ENCODE data around the gene C20orf173. TPM values are rescaled to one million over a fixed set of nuclear protein-coding genes. Genes with fewer than 3 reads are reported as not detected.
A peak's percentile ranks its signal among the peaks of the same experiment; 100 is the strongest.
"Not testable (repeated sequence)": the region's sequence is repeated elsewhere in the genome, so short reads cannot be mapped to it uniquely, and the experiment has no call there.

C20orf173 gene
- total RNA-seq, 1 donor from 2014 or later: not detected

DNA sequence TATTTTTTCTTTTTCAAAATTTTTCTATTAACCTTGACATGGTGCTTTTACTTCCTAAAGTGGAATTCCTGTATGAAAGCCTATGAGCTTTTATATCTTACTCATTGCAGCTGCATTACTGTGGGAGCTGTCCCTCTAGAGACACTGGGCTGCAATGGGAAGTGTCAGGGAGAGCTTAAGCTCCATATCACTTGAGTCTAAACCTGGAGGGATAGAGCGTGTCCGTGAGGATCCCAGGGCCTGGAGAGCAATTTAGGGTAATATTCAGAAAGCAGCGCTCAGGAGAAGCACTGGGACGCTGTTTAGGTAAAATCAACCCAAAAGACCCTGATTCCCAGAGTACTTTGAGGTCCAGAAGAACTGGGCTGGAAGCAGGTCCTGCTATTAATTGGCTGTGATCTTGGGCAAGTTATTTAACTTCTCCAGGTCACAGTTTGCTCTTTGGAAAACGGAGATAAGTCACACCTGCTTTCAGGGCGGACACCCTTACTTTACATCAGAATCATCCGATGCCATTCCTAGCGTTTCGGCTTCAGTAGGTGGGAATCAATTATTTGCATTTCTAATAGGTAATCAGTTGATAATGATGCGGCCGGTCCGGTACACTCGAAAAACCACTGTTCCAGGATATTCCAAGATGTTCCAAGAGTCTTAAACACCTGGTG is 11.8 kb upstream of the C20orf173 start:
- TF ChIP-seq, protein P1, sequence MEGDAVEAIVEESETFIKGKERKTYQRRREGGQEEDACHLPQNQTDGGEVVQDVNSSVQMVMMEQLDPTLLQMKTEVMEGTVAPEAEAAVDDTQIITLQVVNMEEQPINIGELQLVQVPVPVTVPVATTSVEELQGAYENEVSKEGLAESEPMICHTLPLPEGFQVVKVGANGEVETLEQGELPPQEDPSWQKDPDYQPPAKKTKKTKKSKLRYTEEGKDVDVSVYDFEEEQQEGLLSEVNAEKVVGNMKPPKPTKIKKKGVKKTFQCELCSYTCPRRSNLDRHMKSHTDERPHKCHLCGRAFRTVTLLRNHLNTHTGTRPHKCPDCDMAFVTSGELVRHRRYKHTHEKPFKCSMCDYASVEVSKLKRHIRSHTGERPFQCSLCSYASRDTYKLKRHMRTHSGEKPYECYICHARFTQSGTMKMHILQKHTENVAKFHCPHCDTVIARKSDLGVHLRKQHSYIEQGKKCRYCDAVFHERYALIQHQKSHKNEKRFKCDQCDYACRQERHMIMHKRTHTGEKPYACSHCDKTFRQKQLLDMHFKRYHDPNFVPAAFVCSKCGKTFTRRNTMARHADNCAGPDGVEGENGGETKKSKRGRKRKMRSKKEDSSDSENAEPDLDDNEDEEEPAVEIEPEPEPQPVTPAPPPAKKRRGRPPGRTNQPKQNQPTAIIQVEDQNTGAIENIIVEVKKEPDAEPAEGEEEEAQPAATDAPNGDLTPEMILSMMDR (conservative IDR thresholded peaks at IDR 0.05; ENCODE audit: low read depth, low read length): no peak
- peak overlapping the region; percentile 96 for H3K4me3 ChIP-seq (ENCODE audit: low read depth, low read length)
- DNase-seq (ENCODE audit: low read depth): no peak

- DNase-seq (ENCODE audit: low read depth): no peak
- TF ChIP-seq, protein P1 (conservative IDR thresholded peaks at IDR 0.05; ENCODE audit: low read depth, low read length): no peak
- H3K4me3 ChIP-seq (ENCODE audit: low read depth, low read length): no peak overlapping the region
Measured at GRCh38 chr20:35539756-35540212, 10.3 kb upstream of the C20orf173 start.

DNA sequence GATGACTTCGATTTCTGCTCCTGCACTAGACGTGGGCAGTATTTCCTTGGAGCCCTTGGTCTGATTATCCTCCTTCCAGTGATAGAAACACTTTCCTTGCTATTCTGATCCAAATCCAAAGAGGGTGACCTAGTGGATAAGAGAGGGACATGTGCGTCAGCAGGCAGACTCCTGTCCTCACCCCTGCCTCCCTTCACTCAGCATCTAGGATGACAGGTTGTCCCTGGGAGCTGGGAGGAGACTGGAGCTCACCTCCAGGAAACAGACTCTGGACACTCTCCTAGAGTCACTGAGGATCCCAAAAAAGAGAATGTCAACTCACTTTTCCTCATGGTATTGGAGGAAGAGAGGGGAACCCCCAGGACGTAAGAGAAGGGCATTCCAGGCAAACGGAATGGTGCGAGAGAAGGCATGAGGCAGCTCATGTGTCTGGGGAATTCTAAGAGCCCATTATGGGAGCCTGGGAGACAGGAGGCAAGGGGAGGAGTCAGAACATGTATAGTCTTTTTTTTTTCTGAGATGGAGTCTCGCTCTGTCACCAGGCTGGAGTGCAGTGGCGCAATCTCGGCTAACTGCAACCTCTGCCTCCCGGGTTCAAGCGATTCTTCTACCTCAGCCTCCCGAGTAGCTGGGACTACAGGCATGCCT is 2.2 kb downstream of the C20orf173 start:
- TF ChIP-seq, protein P1 (conservative IDR thresholded peaks at IDR 0.05; ENCODE audit: low read depth, low read length): no peak
- no peak for DNase-seq (ENCODE audit: low read depth)
- H3K4me3 ChIP-seq (ENCODE audit: low read depth, low read length): no peak overlapping the region

- no peak overlapping the region for H3K4me3 ChIP-seq (ENCODE audit: low read depth, low read length)
- TF ChIP-seq, protein P1 (conservative IDR thresholded peaks at IDR 0.05; ENCODE audit: low read depth, low read length): no peak
- no peak for DNase-seq (ENCODE audit: low read depth)
Measured at GRCh38 chr20:35525639-35526038, 3.8 kb downstream of the C20orf173 start.

DNA sequence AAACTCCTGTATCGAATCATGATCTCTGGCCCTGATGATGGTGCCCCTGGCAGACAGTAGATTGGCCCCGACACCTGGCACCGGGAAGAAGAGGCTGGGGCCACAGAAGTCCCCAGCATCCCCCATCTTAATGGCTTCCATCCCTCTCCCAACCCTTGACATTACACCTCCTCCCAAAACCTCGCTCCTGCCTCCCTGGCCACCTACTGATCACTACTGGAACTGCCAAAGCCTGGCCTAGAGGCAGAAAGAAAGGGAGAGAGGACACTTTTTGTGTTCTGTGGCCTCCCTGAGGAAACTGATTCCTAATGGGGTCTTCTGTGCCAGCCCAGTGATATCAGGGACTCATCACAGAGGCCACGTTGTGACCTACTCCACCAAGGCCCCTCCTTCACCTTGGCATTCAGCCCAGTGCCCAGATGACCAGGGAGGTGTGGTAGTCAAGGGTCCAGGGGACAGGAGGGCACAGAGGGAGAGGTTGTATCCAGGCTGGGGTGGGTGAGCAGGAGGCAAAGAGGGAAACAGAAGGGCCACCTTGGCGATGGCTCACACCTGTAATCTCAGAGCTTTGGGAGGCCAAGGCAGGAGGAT is 6.1 kb downstream of the C20orf173 start:
- no peak overlapping the region for H3K4me3 ChIP-seq (ENCODE audit: low read depth, low read length)
- TF ChIP-seq, protein P1 (conservative IDR thresholded peaks at IDR 0.05; ENCODE audit: low read depth, low read length): peak; percentile 67
- DNase-seq (ENCODE audit: low read depth): no peak

- no peak overlapping the region for H3K4me3 ChIP-seq (ENCODE audit: low read depth, low read length)
- no peak for DNase-seq (ENCODE audit: low read depth)
- TF ChIP-seq, protein P1 (conservative IDR thresholded peaks at IDR 0.05; ENCODE audit: low read depth, low read length): no peak
Measured at GRCh38 chr20:35518955-35519354, 10.5 kb downstream of the C20orf173 start.

DNA sequence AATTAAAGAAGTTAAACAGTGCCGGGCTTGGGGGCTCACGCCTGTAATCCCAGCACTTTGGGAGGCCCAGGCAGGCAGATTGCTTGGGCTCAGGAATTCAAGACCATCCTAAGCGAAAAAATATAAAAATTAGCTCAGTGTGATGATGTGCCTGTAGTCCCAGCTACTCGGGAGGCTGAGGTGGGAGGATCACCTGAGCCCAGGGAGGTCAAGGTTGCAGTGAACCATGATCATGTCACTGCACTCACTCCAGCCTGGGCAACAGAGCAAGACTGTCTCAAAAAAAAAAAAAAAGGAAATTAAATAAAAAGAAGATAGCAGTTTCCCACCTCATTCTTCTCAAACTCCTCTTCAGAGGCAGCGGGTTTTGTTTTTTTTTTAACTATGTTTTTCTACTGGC is 11.7 kb downstream of the C20orf173 start:
- not testable (repeated sequence) for DNase-seq (ENCODE audit: low read depth); H3K4me3 ChIP-seq (ENCODE audit: low read depth, low read length)
